T-helper 17 cell (primary cell): ENCODE results near the gene DICER1. TPM values are rescaled to one million over a fixed set of nuclear protein-coding genes. Genes with fewer than 3 reads are reported as not detected.

Source experiments
- ATAC-seq: fragments of 150-1000 bp; cut with Tn5 transposase; 2 replicates; pipeline ENCODE4 v1.10.0; 2021; ENCODE audit warnings: mild to moderate bottlenecking, moderate library complexity
- DNase-seq, 3 donors: peaks; one replicate each; pipeline versions ENCODE4 v3.0.0 to v3.0.0-alpha.2; 2020 to 2021
- H3K9me3 ChIP-seq: one replicate; pipeline ENCODE4 v1.7.0; 2013; ENCODE audit warnings: low read length, mild to moderate bottlenecking; ENCODE audit not compliant: control insufficient read depth, poor library complexity, severe bottlenecking
- H3K27ac Mint-ChIP-seq: one replicate; pipeline ENCODE4 v1.8.0; 2022; ENCODE audit warnings: mild to moderate bottlenecking, moderate library complexity, mixed read lengths
- H3K27me3 Mint-ChIP-seq: one replicate; pipeline ENCODE4 v1.8.0; 2022; ENCODE audit warnings: mixed read lengths
- H3K36me3 Mint-ChIP-seq: one replicate; pipeline ENCODE4 v1.8.0; 2022; ENCODE audit warnings: low read depth, mixed read lengths
- H3K4me1 Mint-ChIP-seq: one replicate; pipeline ENCODE4 v1.8.0; 2022; ENCODE audit warnings: mild to moderate bottlenecking, mixed read lengths
- H3K4me3 Mint-ChIP-seq: one replicate; pipeline ENCODE4 v1.8.0; 2022; ENCODE audit warnings: mild to moderate bottlenecking, moderate library complexity, mixed read lengths
- total RNA-seq, 4 donors: library from RNA in 2 of 4; stranded (reverse) in 2 of 4; gene quantifications; one replicate each; pipeline ENCODE4 v1.2.3 and lab custom pipeline; 2022 to 2026

Gene DICER1
- total RNA-seq, 2 donors from 2014 or later = 44.0 to 54.9 TPM

GRCh38 chr14:95039259-95039992, 117.9 kb downstream of the DICER1 start:
- DNase-seq (no peak), ATAC-seq (no peak)
- H3K27ac Mint-ChIP-seq = no peak overlapping the region
- H3K9me3 ChIP-seq = no peaks in the 10 kb centered on the region
- no peak overlapping the region for H3K4me3 Mint-ChIP-seq
- H3K4me1 Mint-ChIP-seq = peaks cover 2% of the 10 kb centered on the region
- H3K36me3 Mint-ChIP-seq = peaks cover 2% of the 10 kb centered on the region
- peaks cover 48% of the 10 kb centered on the region for H3K27me3 Mint-ChIP-seq

- Mint-ChIP-seq H3K27me3 (peaks cover 42% of the 10 kb centered on the region), H3K27ac (no peak overlapping the region), H3K4me3 (no peak overlapping the region), H3K36me3 (peaks cover 2% of the 10 kb centered on the region), H3K4me1 (peaks cover 2% of the 10 kb centered on the region)
- DNase-seq (no peak), ATAC-seq (no peak)
- H3K9me3 ChIP-seq = no peaks in the 10 kb centered on the region
These were observed 118.6 kb downstream of the DICER1 start for GRCh38 chr14:95038521-95039250.

GRCh38 chr14:95037273-95037672, 120.1 kb downstream of the DICER1 start:
- no peaks in the 10 kb centered on the region for H3K9me3 ChIP-seq
- no peak overlapping the region for H3K4me3 Mint-ChIP-seq
- peaks cover 2% of the 10 kb centered on the region for H3K36me3 Mint-ChIP-seq
- ATAC-seq = no peak
- H3K4me1 Mint-ChIP-seq = peaks cover 2% of the 10 kb centered on the region
- H3K27me3 Mint-ChIP-seq = peaks cover 32% of the 10 kb centered on the region
- H3K27ac Mint-ChIP-seq = no peak overlapping the region
- DNase-seq = no peak

Other genes starting within 250 kb of the DICER1 start
- 1 to 10 TPM in 1 of 2 donors, under 1 TPM in 1; 0.26 to 1.3 TPM for gene CLMN, start 162.4 kb upstream of the DICER1 start, total RNA-seq